T follicular helper cell (primary cell): ENCODE results near the gene ATG2A.
A peak's percentile ranks its signal among the peaks of the same experiment; 100 is the strongest.

Experiments
- DNase-seq: peaks from one replicate; pipeline ENCODE4 v3.0.0-alpha.2; 2020; ENCODE audit warnings: low read depth

The ATG2A gene

DNA sequence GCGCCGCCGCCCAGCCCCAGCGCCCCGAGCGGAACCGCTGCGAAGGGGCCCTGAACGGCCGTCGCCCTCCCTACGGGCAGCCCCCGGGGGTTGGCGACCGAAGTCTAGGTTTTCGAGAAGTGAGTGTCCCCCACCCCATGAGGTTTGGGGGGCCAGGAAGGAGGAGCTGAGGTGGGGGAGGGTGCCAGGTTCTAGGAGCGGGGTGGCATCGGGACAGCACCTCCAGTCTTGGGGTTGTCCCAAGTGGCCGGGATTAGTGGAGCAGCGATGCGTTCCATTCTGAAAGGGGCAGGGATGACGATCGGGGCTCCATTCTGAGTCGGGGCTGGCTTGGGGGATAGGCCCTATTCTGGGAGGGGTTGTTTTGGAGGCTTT lies 7.9 kb upstream of the ATG2A start:
- DNase-seq: no peak

DNA sequence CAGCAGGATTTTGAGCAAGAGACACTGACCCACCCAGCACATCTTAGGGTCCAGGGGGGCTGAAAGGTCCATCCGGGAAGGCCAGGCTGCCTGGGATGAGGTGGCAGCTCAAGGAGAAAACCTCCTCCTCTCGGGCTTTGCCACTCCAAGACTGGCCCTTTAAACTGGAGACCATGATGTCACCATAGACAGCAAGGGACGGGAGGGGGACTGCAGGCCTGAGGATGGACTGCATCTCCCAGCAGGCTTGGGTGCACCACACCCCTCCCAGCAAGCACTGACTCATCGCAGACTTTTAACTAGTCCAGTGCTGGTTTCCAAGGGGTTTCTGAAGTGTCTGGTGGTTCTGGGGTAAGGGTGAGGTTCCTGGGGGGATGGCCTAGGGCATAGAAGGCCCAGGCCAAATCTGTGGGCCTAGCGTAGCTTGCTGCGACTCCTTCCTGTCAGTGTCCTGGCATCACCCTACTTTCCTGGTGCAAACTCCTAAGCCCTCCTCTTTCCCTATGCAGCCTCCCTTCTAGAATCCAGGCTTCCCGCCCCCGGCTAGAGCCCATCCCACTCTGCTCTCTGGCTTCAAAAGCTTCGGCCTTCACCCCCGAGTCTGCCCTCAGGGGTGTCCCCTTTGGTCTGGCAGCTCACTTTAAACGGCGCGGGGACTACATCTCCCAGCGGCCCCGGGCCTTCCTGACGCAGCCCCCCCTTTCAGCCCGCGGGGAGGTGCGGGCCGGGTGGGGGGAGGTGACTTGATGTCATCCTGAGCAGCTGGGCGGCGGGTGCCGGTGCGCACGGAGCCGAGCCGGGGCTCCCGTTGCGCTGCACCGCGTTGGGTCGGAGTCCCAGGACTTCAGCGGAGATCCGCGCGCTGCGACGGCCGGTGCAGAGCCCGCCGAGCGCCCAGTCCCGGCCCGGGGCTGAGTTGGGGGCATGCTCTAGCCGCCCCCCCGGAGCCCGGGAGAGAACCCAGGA lies 7.2 kb upstream of the ATG2A start, which contains the start of gene PPP2R5B:
TSS of gene PPP2R5B (plus strand) at position 746 of the 966 bp plus-strand sequence. CDS start 1,046 bp downstream, outside the sequence.
- DNase-seq: peak; percentile 90

DNA sequence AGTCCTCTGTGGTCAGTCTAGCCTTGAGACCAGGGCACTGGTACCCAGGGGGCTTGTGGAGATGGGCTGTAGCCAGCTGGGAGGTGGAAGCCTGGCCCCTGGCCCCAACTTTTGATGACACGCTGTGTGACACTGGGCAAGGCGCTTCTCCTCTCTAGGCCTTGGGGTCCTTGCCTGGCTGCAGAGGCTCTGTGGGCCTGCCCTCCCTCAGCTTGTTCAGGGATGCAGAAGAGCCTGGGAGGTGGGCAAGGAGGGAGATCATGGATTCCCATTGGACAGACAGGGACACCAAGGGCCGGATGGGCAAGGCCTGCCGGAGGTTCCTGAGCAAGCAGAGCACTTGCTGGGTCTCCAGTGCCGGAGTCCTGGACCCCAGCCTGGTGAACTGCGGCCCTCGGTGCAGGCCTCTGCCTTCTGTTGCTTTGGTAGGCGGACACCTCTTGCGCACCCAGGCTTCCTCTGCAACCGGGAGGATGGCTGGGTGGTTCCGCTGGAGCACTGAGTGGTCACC lies 6.2 kb upstream of the ATG2A start:
- DNase-seq: no peak

DNA sequence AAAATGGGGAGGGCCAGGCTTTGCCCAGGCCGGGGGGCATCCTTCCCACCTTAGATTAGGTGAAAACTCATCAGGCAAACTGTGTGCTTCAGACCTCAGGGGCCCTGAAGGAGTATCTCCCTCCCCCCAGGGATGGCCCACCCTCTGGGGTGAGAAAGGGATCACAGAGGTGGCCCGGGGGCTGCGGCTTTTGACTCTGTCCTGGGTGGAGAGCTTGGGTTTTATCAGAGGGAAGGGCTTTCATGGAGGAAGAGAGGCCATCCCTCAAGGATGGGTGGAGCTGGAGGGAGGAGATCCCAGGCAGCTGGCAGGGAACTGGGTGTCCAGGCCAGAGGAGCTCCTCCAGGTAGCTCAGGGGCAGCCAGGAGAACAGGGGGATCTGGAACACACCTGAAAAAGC lies 4.4 kb upstream of the ATG2A start:
- no peak for DNase-seq

DNA sequence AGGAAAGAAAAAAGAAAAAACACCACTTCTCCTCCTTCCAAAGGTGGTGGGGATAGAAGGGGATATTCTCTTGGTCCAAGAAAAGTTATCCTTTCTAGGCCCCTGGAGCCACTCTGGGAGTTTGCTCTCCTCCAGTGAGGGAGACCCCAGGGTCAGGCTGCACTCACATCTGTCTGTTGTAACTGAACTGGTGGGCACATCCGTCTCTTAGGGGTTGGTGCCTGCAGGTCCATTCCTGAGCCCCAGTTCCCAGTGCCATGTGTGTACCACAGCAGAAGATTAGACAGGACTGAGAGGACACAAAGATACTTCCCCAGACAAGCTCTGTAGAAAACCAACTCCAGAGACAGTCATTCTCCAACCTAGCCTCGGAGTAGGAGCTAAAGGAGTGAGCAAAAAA lies 3.1 kb upstream of the ATG2A start:
- DNase-seq: no peak

- DNase-seq: no peak
Observed at GRCh38 chr11:64919627-64920026, 2.6 kb upstream of the ATG2A start.

DNA sequence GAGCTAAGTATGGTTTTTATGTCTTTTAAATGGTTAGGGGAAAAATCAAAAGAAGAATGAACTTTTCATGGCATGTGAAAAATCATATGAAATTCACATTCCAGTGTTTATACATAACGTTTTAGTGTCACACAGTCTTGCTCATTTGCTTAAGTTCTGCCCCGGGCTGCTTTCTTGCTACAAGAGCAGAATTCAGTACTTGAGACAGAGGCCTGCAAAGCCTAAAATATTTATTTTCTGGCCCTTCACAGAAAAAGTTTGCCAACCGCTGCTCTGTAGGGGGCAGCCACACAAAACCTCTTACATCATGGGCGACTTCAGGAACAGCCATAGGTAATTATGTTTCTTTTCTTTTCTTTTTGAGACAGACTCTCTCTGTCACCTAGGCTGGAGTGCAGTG lies 1.0 kb upstream of the ATG2A start:
- DNase-seq: no peak

DNA sequence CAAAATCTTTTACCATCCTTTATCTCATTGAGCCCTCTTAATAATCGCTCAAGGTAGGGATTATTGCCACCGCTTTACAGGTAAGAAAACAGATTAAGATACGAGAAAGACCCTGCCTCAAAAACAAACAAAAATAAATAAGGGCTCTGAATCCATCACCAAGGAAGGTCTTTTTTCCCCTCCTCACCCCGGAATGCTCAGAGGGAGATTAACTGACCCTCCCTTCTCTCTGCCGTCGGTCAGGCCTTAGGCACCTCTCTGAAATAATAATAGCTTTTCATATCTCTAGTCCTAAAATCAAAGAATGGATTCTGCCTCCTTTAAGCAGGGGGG lies 620 bp upstream of the ATG2A start:
- no peak for DNase-seq

- no peak for DNase-seq
Observed at GRCh38 chr11:64916040-64916774, 802 bp downstream of the ATG2A start.

DNA sequence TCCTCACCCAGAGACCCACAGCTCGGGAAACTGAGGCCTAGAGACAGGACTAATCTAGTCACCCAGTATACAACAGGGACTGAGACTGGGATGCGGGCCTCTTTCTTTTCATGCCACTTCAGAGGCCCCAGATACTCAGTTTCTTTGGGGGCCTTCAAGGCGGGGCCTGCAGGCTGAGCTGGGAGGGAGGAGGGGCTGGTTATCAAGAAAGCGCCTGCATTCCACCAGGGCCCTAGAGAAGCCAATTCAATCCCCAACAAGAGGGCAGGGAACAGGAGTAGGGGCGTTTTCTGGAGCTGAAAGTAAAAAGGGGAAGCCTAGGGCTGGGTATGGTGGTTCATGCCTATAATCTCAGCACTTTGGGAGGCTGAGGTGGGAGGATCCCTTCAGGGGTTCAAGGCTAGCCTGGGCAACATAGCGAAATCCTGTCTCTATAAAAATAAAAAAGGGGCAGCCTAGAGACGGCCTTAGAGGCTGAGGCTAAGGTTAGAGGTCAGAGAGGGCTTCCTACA lies 1.6 kb downstream of the ATG2A start:
- no peak for DNase-seq

DNA sequence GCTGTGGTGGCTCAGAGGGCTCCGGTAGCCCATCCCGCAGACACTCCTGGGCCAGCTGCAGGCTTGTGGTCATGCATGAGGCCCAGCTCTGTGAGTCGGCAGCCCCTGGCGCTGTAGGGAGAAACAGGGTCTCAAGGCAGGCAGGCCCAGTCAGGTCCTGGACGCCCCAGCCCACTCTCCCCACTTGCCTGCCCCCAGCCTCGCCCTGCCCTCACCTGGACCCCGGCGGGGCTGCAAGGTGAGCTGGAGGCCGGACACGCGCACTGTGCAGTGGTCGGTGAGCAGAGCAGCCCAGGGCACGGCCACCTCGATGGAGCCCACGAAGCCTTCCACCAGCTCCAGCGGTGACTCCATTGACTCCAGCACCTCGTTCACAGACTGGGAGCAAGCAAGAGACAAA lies 2.9 kb downstream of the ATG2A start:
- DNase-seq: no peak

GRCh38 chr11:64913171-64913727 lies 3.8 kb downstream of the ATG2A start:
- DNase-seq: no peak

DNA sequence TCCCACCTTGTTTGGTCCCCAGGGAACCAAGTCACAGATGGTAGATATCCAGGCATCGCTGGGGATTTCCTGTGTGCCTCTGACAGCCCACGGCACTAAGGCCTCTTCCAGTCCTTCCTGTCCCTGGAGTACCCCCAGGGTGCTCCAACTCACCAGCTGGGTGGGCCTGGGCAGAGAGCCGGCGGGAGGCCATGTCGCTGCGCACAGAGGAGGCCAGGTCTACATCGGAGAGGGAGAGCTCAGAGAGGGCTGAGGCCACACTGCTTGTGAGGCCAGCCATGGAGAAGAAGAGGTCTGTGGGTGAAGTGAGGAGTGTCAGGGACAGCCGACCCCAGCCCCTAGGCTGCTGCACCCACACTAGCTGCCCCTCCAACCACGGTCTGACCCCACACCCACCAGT lies 5.3 kb downstream of the ATG2A start:
- DNase-seq: no peak

DNA sequence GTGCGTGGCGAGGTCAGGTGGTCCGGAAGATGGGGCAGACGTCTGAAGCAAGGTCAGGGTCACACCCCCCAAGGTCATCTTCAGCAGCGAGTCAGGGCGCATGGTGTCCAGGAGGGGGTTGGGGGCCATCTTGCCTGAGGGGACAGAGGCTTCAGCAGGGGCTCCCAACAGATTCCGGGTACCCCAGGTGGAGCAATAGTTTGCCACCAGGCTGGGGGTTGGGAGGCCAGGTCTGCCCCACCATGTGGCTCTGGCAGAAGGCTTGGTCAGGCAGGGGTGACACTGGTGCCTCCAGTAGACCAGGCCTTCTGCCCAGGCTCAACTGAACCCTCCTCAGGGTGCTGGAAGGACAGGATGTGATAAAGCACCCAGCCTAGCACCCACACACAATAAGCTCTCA lies 5.9 kb downstream of the ATG2A start:
- no peak for DNase-seq

DNA sequence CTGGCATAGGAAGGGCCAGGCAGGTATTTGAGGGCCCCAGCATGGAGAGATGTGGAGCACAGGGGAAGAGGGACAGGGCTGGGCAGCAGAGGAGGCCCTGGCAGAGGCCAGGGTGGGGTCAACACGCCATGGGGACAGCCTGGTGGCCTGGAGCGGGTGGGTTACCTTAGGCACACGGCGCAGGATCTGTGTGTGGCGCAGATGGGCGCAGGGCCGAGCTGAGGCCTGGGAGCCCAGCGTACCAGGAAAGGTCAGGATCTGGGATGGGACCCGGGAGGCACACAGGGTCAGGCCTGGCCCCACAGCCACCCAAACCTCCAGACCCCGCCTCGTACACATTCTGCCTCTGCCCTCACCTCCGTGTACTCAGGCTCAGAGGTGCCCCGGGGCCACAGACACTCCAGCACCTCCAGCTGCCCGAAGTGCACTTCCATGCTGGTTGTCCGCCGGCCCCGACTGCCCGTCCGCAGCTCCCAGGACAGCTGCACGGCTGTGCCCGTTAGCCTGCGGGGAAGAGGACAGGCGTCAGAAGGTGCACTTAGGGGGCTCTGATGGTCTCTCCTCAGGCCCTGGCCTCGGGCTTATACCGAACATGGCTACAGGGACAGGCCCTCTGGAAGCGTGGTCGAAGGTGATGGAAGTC lies 6.4 kb downstream of the ATG2A start:
- no peak for DNase-seq

GRCh38 chr11:64909653-64910343 lies 7.2 kb downstream of the ATG2A start:
- no peak for DNase-seq

- no peak for DNase-seq
Observed at GRCh38 chr11:64908766-64909165, 8.2 kb downstream of the ATG2A start.

DNA sequence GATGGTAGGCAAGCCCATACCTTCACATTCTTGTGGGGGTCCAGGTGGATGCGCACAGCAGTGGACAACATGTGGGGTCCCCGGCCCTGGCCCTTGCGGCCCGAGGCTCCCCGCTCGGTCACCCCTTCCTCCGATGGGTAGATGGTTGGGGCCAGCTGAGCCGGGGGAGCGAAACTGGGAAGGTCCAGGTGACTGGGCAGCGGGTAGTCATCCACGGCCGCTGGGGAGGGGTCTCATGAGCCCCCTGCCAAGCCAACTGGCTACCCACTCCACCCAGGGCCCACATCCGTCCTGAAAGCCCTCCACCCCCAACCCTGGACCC lies 10.7 kb downstream of the ATG2A start:
- DNase-seq: no peak

GRCh38 chr11:64905516-64906313 lies 11.3 kb downstream of the ATG2A start:
- DNase-seq: no peak

DNA sequence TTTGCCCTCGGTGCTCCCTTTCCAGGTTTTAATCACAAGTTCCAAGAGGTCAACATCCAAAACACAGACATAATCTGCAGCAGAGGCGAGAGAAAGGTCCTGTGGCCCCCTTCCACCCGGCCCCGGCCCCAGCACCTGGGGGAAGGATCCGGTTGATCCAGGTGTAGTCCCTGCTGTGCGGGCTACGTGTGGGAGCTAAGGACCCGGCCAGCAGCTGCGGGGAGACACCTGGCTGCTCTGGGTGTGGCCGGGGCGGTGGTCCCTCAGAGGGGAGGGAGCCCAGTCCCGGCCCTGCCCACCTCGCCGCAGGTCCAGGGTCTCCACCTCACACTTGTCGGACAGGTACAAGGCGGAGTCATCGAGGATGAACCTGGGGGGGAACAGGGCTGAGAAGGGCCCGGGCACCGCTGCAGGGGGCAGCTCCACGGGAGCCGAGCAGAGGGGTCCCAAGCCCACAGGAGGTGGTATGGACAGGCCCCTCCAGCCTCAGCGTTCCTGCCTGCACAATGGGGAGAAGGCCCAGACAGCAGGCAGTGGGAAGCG lies 13.6 kb downstream of the ATG2A start:
- DNase-seq: no peak
